ENCODE data around the gene HNRNPA3. TPM values are rescaled to one million over a fixed set of nuclear protein-coding genes. Genes with fewer than 3 reads are reported as not detected.

Gene HNRNPA3
- total and polyA plus RNA-seq, 2 of the 13 experiments (the other 11 are each of a cell fraction or from before 2014, with no cell fraction given): 73.3 to 97.7 TPM

GRCh38 chr2:177169810-177170514, 42.6 kb upstream of the HNRNPA3 start (continued):
- TF ChIP-seq ZNF407 (CRISPR knock-in tag; IDR thresholded peaks at IDR 0.05; ENCODE audit: not compliant biosample characterization): no peak
- TF ChIP-seq PCBP2 (optimal IDR thresholded peaks at IDR 0.05; ENCODE audit: low read depth, low read length, poor library complexity, severe bottlenecking): no peak
- no peak for TF ChIP-seq ZHX2 (IDR thresholded peaks at IDR 0.05; ENCODE audit: low read depth)
- TF ChIP-seq ZHX2 (CRISPR knock-in tag; IDR thresholded peaks at IDR 0.05; ENCODE audit: borderline replicate concordance): no peak
- TF ChIP-seq SAFB2 (CRISPR knock-in tag; IDR thresholded peaks at IDR 0.05; ENCODE audit: borderline replicate concordance, low read depth): no peak
- peak; percentile 44; the same call in 1 of the 2 replicates for TF ChIP-seq SMAD3 (CRISPR knock-in tag; IDR thresholded peaks at IDR 0.05)
- peak; percentile 73; the same call in 1 of the 2 replicates for TF ChIP-seq HNF1B (CRISPR knock-in tag; IDR thresholded peaks at IDR 0.05)
- no peak for TF ChIP-seq TBL1XR1 (IDR thresholded peaks at IDR 0.05; ENCODE audit: borderline replicate concordance, low read length, partially characterized antibody)
- no peak for TF ChIP-seq KLF13 (CRISPR knock-in tag; IDR thresholded peaks at IDR 0.05)
- TF ChIP-seq, protein P1, sequence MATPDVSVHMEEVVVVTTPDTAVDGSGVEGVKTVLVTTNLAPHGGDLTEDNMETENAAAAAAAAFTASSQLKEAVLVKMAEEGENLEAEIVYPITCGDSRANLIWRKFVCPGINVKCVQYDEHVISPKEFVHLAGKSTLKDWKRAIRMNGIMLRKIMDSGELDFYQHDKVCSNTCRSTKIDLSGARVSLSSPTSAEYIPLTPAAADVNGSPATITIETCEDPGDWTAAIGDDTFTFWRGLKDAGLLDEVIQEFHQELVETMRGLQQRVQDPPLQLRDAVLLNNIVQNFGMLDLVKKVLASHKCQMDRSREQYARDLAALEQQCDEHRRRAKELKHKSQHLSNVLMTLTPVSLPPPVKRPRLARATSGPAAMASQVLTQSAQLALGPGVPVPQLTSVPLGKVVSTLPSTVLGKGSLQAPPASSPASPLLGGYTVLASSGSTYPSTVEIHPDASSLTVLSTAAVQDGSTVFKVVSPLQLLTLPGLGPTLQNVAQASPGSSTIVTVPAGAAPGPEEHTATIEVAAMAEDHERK (CRISPR knock-in tag; IDR thresholded peaks at IDR 0.05; ENCODE audit: low read depth): no peak

Data from HepG2 (cell line).